Endothelial cell of umbilical vein (primary cell): ENCODE data around the gene FTCDNL1. TPM values are rescaled to one million over a fixed set of nuclear protein-coding genes. Genes with fewer than 3 reads are reported as not detected.

ENCODE experiments used
- BruUV-seq: library from RNA; stranded (reverse); fragments of 400-500 nt; replicated peaks from 2 replicates; lab custom pipeline; 2021; lab: Mats Ljungman, UMichigan
- CTCF ChIA-PET: fragments of 300-600, 350-600 bp; sonication (Branson Sonifier 250); formaldehyde crosslinking; loops from one replicate; lab custom pipeline; 2021; ENCODE audit warnings: antibody characterized with exemption, inconsistent platforms; lab: Charles Lee
- POLR2A ChIA-PET: fragments of 300-600, 350-600 bp; sonication (Branson Sonifier 250); formaldehyde crosslinking; loops from one replicate; lab custom pipeline; 2021; ENCODE audit warnings: antibody characterized with exemption, inconsistent platforms; lab: Charles Lee
- DNase-seq: peaks from one replicate; pipeline ENCODE4 v3.0.0-alpha.2; 2011; ENCODE audit warnings: low read depth, low spot score
- FAIRE-seq: peaks from 2 replicates; lab custom pipeline; 2011; peaks lifted over from hg19 to GRCh38; lab: Jason Lieb, UNC
- H2AFZ ChIP-seq: 2 replicates; pipeline ENCODE4 v1.6.0; 2012; ENCODE audit warnings: low read depth, low read length, control low read depth, inconsistent platforms
- H3K27ac ChIP-seq: 2 replicates; pipeline ENCODE4 v1.5.1; 2011; ENCODE audit warnings: low read depth, mild to moderate bottlenecking, control low read depth, low read length, moderate library complexity; ENCODE audit not compliant: insufficient read depth
- H3K27me3 ChIP-seq, 2 experiments: 2 replicates each; pipeline versions ENCODE4 v1.6.0 to v1.6.1; 2011; ENCODE audit warnings: low read length in 2 of 2, mixed read lengths in 1 of 2; ENCODE audit not compliant: control insufficient read depth in 2 of 2, insufficient read depth in 2 of 2
- H3K36me3 ChIP-seq, 2 experiments: 2 replicates in 1 of 2; 3 replicates in 1 of 2; pipeline ENCODE4 v1.5.1; 2011; ENCODE audit warnings: low read length in 2 of 2, mild to moderate bottlenecking in 1 of 2, moderate library complexity in 1 of 2; ENCODE audit not compliant: control insufficient read depth in 2 of 2, insufficient read depth in 2 of 2; ENCODE audit errors: extremely low read depth in 1 of 2
- H3K4me1 ChIP-seq: 3 replicates; pipeline ENCODE4 v1.5.1; 2011; ENCODE audit warnings: mild to moderate bottlenecking, low read length; ENCODE audit not compliant: control insufficient read depth, insufficient read depth; ENCODE audit errors: extremely low read depth
- H3K4me2 ChIP-seq: 2 replicates; pipeline ENCODE4 v1.6.1; 2011; ENCODE audit warnings: low read length, control low read depth, mixed read lengths; ENCODE audit not compliant: insufficient read depth
- H3K4me3 ChIP-seq, 3 experiments: fragments of 200-600 bp in 1 of 3; sonication (generic), shearing (Covaris generic) in 1 of 3; replicated peaks in 1 of 3; 2 replicates each; pipeline ENCODE4 v1.5.1; 2011 to 2016; ENCODE audit warnings: control low read depth in 3 of 3, low read length in 3 of 3, mild to moderate bottlenecking in 2 of 3, inconsistent platforms in 1 of 3, low read depth in 1 of 3, moderate library complexity in 1 of 3; ENCODE audit not compliant: insufficient read depth in 1 of 3
- H3K79me2 ChIP-seq: 2 replicates; pipeline ENCODE4 v1.6.0; 2012; ENCODE audit warnings: low read length, inconsistent platforms; ENCODE audit not compliant: control insufficient read depth, insufficient read depth
- H3K9ac ChIP-seq: replicated peaks from 2 replicates; pipeline ENCODE3; 2011; ENCODE audit warnings: low read length, control low read depth; ENCODE audit not compliant: insufficient read depth; ENCODE audit errors: extremely low read depth
- H3K9me1 ChIP-seq: replicated peaks from 3 replicates; pipeline ENCODE4 v1.6.0; 2011; ENCODE audit warnings: mild to moderate bottlenecking, low read length; ENCODE audit not compliant: control insufficient read depth, insufficient read depth; ENCODE audit errors: extremely low read depth
- H3K9me3 ChIP-seq: replicated peaks from 2 replicates; pipeline ENCODE4 v1.5.1; 2012; ENCODE audit warnings: low read length, inconsistent platforms; ENCODE audit not compliant: control insufficient read depth, insufficient read depth
- H4K20me1 ChIP-seq: replicated peaks from 2 replicates; pipeline ENCODE3; 2011; ENCODE audit warnings: mild to moderate bottlenecking, low read length; ENCODE audit not compliant: control insufficient read depth, insufficient read depth; ENCODE audit errors: extremely low read depth
- CTCF ChIP-seq, 2 donors: IDR thresholded peaks; 1 replicate in 1 of 2; 2 replicates in 1 of 2; pipeline ENCODE4 v1.5.1; 2011; ENCODE audit warnings: low read length in 2 of 2, mild to moderate bottlenecking in 2 of 2, moderate library complexity in 2 of 2, control low read depth in 1 of 2, inconsistent platforms in 1 of 2, low read depth in 1 of 2; ENCODE audit not compliant: insufficient read depth in 1 of 2; ENCODE audit errors: extremely low read depth in 1 of 2
- EZH2 ChIP-seq: IDR thresholded peaks from 2 replicates; pipeline ENCODE4 v1.6.1; 2012; ENCODE audit warnings: borderline replicate concordance, low read depth, mild to moderate bottlenecking, moderate library complexity, low read length, inconsistent platforms; ENCODE audit not compliant: severe bottlenecking
- FOS ChIP-seq: IDR thresholded peaks from 2 replicates; pipeline ENCODE4 v1.6.1; 2011; ENCODE audit warnings: mild to moderate bottlenecking, low read length, moderate library complexity, borderline replicate concordance; ENCODE audit not compliant: insufficient read depth
- GATA2 ChIP-seq: IDR thresholded peaks from 2 replicates; pipeline ENCODE4 v1.7.0; 2011; ENCODE audit warnings: low read depth, mild to moderate bottlenecking, moderate library complexity, mixed read lengths, low read length; ENCODE audit not compliant: insufficient read length, insufficient read depth
- JUN ChIP-seq: IDR thresholded peaks from 2 replicates; pipeline ENCODE4 v1.6.1; 2011; ENCODE audit warnings: borderline replicate concordance, low read depth; ENCODE audit not compliant: insufficient read length, insufficient read depth
- MAX ChIP-seq: IDR thresholded peaks from 2 replicates; pipeline ENCODE4 v1.6.1; 2011; ENCODE audit not compliant: insufficient read depth, insufficient read length
- MYC ChIP-seq: IDR thresholded peaks from one replicate; pipeline ENCODE4 v1.6.1; 2011; ENCODE audit warnings: mild to moderate bottlenecking, low read depth, low read length
- POLR2A ChIP-seq: IDR thresholded peaks from 2 replicates; pipeline ENCODE4 v1.6.1; 2012; ENCODE audit warnings: low read depth, mild to moderate bottlenecking, control low read depth, low read length
- POLR2AphosphoS5 ChIP-seq: IDR thresholded peaks from 2 replicates; pipeline ENCODE4 v1.6.1; 2012; ENCODE audit warnings: low read depth, mild to moderate bottlenecking, control low read depth, low read length, moderate library complexity; ENCODE audit not compliant: insufficient read depth
- dilution Hi-C: fragments of 300-500 bp; cut with MboI; formaldehyde crosslinking; loops from one replicate; pipeline ENCODE4 v1.15.0; 2019; ENCODE audit warnings: low sequenced_read_pairs; ENCODE audit not compliant: extremely low pct_ligation_motif_present
- intact Hi-C: fragments of 100-400 bp; cut with micrococcal nuclease; formaldehyde crosslinking; loops from one replicate; pipeline ENCODE4 v1.10.0; 2022
- polyA plus RNA-seq, 4 experiments: library from polyadenylated mRNA; depleted of rRNA in 3 of 4; stranded (reverse) in 3 of 4; unstranded in 1 of 4; fragments of >200 nt; gene quantifications; 2 replicates each; pipeline versions ENCODE4 v1.2.1 to v1.2.3, GENCODE V29; 2011 to 2012; ENCODE audit warnings: missing spikeins in 1 of 4
- total RNA-seq: library from RNA; stranded (reverse); gene quantifications from 2 replicates; pipeline ENCODE4 v1.2.3, GENCODE V29; 2021

The FTCDNL1 gene
- total and polyA plus RNA-seq, 2 donors (not counting 3 experiments of a cell fraction or from before 2014, with no cell fraction given) = 0.19 to 0.27 TPM

GRCh38 chr2:199896617-199897016, 45.6 kb upstream of the FTCDNL1 start:
- no peaks in the 10 kb centered on the region for H4K20me1 ChIP-seq
- no peak for DNase-seq
- no peak overlapping the region for H3K9ac ChIP-seq
- no peak overlapping the region for H3K4me2 ChIP-seq
- no peaks in the 10 kb centered on the region for H3K79me2 ChIP-seq
- TF ChIP-seq CTCF (IDR thresholded peaks at IDR 0.05; ENCODE audit: extremely low read depth in 1 of 2, insufficient read depth in 1 of 2, low read depth in 1 of 2, low read length in 2 of 2) (no peak), POLR2AphosphoS5 (no peak), GATA2 (no peak), MYC (no peak)
- intact Hi-C loops = no loop called here
- FAIRE-seq = peak; percentile 12
- H2AFZ ChIP-seq = no peak overlapping the region
- no peaks in the 10 kb centered on the region for H3K4me1 ChIP-seq
- H3K9me1 ChIP-seq = no peaks in the 10 kb centered on the region
- H3K27ac ChIP-seq = no peak overlapping the region
- no peaks in the 10 kb centered on the region for H3K27me3 ChIP-seq
- dilution Hi-C loops = no loop called here
- BruUV-seq = no TSS peak
- CTCF ChIA-PET = no interaction called here
- H3K4me3 ChIP-seq = no peak overlapping the region
- H3K36me3 ChIP-seq = no peaks in the 10 kb centered on the region
- POLR2A ChIA-PET = no interaction called here
- H3K9me3 ChIP-seq = no peaks in the 10 kb centered on the region

GRCh38 chr2:199895406-199895805, 44.4 kb upstream of the FTCDNL1 start:
- H3K36me3 ChIP-seq = no peaks in the 10 kb centered on the region
- no peak for FAIRE-seq
- H2AFZ ChIP-seq = no peak overlapping the region
- intact Hi-C loops = no loop called here
- ChIA-PET CTCF (no interaction called here), POLR2A (no interaction called here)
- BruUV-seq = no TSS peak
- no peaks in the 10 kb centered on the region for H3K9me1 ChIP-seq
- H3K27me3 ChIP-seq = no peaks in the 10 kb centered on the region
- dilution Hi-C loops = no loop called here
- H3K27ac ChIP-seq = no peak overlapping the region
- H3K9me3 ChIP-seq = no peaks in the 10 kb centered on the region
- H3K4me1 ChIP-seq = no peaks in the 10 kb centered on the region
- H3K4me3 ChIP-seq = no peak overlapping the region
- no peaks in the 10 kb centered on the region for H3K79me2 ChIP-seq
- no peak for TF ChIP-seq EZH2
- TF ChIP-seq GATA2 = no peak
- no peak for TF ChIP-seq JUN
- no peak for TF ChIP-seq MAX
- TF ChIP-seq POLR2AphosphoS5 = no peak
- no peak for TF ChIP-seq MYC
- TF ChIP-seq FOS = no peak
- no peak for TF ChIP-seq CTCF (IDR thresholded peaks at IDR 0.05; ENCODE audit: extremely low read depth in 1 of 2, insufficient read depth in 1 of 2, low read depth in 1 of 2, low read length in 2 of 2)
- TF ChIP-seq POLR2A = no peak
- no peak for DNase-seq
- H3K4me2 ChIP-seq = no peak overlapping the region
- no peak overlapping the region for H3K9ac ChIP-seq
- H4K20me1 ChIP-seq = no peaks in the 10 kb centered on the region
